Progenitor cell of endocrine pancreas (in vitro differentiated cells): Measurements from ENCODE around the gene FADS1. TPM values are rescaled to one million over a fixed set of nuclear protein-coding genes. Genes with fewer than 3 reads are reported as not detected.
A peak's percentile ranks its signal among the peaks of the same experiment; 100 is the strongest.

Experiments
- DNase-seq: peaks from one replicate; pipeline ENCODE4 v3.0.0; 2021; ENCODE audit warnings: low spot score; ENCODE audit not compliant: unreplicated experiment
- H3K27ac Mint-ChIP-seq: 2 replicates; pipeline ENCODE4 v1.8.0; 2021; ENCODE audit warnings: mild to moderate bottlenecking, moderate library complexity, mixed read lengths
- H3K27me3 Mint-ChIP-seq: 2 replicates; pipeline ENCODE4 v1.8.0; 2021; ENCODE audit warnings: mixed read lengths
- H3K36me3 Mint-ChIP-seq: 2 replicates; pipeline ENCODE4 v1.8.0; 2022; ENCODE audit warnings: mixed read lengths; ENCODE audit not compliant: insufficient read depth
- H3K4me1 Mint-ChIP-seq: 2 replicates; pipeline ENCODE4 v1.8.0; 2021; ENCODE audit warnings: low read depth, mixed read lengths
- H3K4me3 Mint-ChIP-seq: 2 replicates; pipeline ENCODE4 v1.8.0; 2021; ENCODE audit warnings: low read depth, mild to moderate bottlenecking, moderate library complexity, mixed read lengths
- H3K9me3 Mint-ChIP-seq: 2 replicates; pipeline ENCODE4 v1.8.0; 2021; ENCODE audit warnings: low read depth, mixed read lengths
- total RNA-seq: library from RNA; stranded (reverse); gene quantifications from 2 replicates; pipeline ENCODE4 v1.2.1, GENCODE V29; 2021
- TF ChIP-seq, protein P1 (sequence below): fragments of 200-600 bp; sonication (generic); IDR thresholded peaks from one replicate; pipeline ENCODE4 v1.5.0; 2021; ENCODE audit warnings: antibody characterized with exemption, mild to moderate bottlenecking; ENCODE audit not compliant: unreplicated experiment

FADS1 gene
- total RNA-seq, 1 donor from 2014 or later: 114 TPM

- peak; percentile 55 for DNase-seq
- no peaks in the 10 kb centered on the region for H3K9me3 Mint-ChIP-seq
- TF ChIP-seq, protein P1, sequence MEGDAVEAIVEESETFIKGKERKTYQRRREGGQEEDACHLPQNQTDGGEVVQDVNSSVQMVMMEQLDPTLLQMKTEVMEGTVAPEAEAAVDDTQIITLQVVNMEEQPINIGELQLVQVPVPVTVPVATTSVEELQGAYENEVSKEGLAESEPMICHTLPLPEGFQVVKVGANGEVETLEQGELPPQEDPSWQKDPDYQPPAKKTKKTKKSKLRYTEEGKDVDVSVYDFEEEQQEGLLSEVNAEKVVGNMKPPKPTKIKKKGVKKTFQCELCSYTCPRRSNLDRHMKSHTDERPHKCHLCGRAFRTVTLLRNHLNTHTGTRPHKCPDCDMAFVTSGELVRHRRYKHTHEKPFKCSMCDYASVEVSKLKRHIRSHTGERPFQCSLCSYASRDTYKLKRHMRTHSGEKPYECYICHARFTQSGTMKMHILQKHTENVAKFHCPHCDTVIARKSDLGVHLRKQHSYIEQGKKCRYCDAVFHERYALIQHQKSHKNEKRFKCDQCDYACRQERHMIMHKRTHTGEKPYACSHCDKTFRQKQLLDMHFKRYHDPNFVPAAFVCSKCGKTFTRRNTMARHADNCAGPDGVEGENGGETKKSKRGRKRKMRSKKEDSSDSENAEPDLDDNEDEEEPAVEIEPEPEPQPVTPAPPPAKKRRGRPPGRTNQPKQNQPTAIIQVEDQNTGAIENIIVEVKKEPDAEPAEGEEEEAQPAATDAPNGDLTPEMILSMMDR: peak; percentile 63
- peak overlapping the region; percentile 98 for H3K27ac Mint-ChIP-seq
- peaks cover 6% of the 10 kb centered on the region for H3K36me3 Mint-ChIP-seq
- peaks cover 42% of the 10 kb centered on the region for H3K4me1 Mint-ChIP-seq
- H3K4me3 Mint-ChIP-seq: peak overlapping the region; percentile 94
- no peaks in the 10 kb centered on the region for H3K27me3 Mint-ChIP-seq
Observed at GRCh38 chr11:61828629-61829407, 12.0 kb upstream of the FADS1 start.

DNA sequence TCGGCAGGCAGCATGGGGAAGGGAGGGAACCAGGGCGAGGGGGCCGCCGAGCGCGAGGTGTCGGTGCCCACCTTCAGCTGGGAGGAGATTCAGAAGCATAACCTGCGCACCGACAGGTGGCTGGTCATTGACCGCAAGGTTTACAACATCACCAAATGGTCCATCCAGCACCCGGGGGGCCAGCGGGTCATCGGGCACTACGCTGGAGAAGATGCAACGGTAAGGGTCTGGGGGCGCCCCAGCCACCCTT lies 11.5 kb upstream of the FADS1 start:
- Mint-ChIP-seq H3K27me3 (no peaks in the 10 kb centered on the region), H3K4me1 (peaks cover 36% of the 10 kb centered on the region), H3K9me3 (no peaks in the 10 kb centered on the region), H3K4me3 (peak overlapping the region; percentile 94), H3K36me3 (peaks cover under 1% of the 10 kb centered on the region), H3K27ac (peak overlapping the region; percentile 98)
- DNase-seq: no peak
- TF ChIP-seq, protein P1: no peak

DNA sequence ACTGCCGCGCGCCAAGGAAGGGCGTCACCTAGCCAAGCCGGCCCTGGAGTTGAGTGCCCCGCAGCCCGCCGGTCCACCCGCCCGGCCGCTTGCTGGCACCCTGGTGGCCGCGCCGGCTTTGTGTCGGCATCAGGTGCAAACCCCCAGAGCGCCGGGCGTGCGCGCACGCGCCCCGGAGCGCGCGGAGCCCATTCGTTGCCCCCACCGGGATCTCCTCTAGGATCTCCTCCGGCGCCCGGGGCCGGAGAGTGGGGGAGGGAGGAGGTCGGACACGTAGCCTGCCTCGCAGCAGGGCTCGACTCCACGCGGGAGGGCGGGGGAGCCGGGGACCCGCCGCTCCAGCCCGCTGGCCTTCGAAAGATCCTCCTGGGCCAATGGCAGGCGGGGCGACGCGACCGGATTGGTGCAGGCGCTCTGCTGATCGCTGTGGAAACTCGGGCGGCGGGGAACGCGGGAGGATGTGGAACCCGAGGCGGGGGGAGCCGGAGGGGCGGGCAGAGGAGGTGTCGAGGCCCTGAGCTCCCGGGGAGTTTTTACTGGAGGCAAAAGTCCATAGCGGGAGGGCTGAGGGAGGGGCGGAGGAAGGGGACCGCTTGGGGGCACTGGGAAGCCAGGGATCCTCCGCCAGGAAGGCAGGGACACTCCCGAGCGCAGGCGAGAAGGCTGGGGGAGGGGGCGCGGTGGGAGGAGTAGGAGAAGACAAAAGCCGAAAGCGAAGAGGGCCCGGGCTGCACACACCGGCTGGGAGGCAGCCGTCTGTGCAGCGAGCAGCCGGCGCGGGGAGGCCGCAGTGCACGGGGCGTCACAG lies 11.0 kb upstream of the FADS1 start, which contains the start of gene FADS2:
TSS of gene FADS2 (plus strand) at position 730 of the 808 bp plus-strand sequence. CDS start 91 bp downstream, outside the sequence.
- peak; percentile 82 for DNase-seq
- Mint-ChIP-seq H3K4me3 (peak within 1 kb of the TSS; percentile 94), H3K4me1 (peaks cover 34% of the 10 kb centered on the region), H3K27me3 (no peaks in the 10 kb centered on the region), H3K9me3 (no peaks in the 10 kb centered on the region), H3K36me3 (no peaks in the 10 kb centered on the region), H3K27ac (peak within 1 kb of the TSS; percentile 98)
- TF ChIP-seq, protein P1: peak; percentile 48

DNA sequence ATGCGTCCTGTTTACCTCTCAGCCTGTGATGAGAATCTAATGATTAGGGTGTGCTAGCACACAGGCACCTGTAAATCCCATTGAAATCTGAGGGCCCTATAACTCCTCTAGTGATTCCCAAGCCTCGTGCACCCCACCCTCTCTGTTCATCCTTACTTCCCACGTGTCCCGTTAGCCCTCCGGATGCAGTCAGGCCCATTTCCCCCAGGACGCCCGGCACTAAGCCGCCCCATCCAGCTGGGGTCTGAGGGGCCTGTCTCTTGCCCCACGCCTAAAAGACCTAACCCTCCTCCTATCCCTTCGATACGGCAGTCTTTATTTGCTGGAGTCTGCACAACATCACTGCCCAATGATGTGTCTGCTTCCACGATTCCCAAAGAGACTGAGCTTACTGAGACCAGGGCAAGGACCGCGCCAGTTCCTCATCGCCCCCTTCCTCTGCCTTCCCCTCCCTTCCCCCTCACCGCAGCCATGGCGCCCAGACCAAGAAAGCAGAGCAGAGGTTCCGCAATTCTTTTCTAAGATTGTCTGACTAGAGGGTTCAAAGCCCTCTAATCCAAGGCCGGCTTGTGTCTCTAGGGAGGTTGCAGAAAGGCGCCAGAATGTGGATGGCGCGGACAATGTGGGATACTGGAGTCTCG lies 10.2 kb upstream of the FADS1 start:
- TF ChIP-seq, protein P1: no peak
- Mint-ChIP-seq H3K9me3 (no peaks in the 10 kb centered on the region), H3K36me3 (no peaks in the 10 kb centered on the region), H3K27me3 (no peaks in the 10 kb centered on the region), H3K4me3 (peak overlapping the region; percentile 94), H3K27ac (peak overlapping the region; percentile 98), H3K4me1 (peaks cover 32% of the 10 kb centered on the region)
- DNase-seq: no peak

DNA sequence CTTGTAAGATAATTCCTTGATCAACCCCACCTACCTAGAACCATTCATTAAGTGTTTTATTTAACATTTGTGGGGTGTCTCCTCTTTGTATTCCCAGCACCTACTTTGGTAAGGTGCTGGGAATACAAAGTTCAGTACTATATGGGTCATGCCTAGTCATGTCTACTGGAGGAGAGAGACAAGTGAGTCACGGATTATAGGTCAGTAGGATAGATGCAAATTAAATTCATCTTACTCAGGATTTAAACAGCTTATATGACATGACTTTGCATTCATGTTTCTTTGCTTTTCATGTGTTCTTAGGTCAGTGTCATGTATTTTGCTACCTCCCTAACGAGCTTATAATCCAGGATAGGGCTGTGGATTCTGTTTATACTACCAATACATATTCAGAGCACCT lies 3.4 kb upstream of the FADS1 start:
- TF ChIP-seq, protein P1: no peak
- Mint-ChIP-seq H3K27ac (no peak overlapping the region), H3K4me1 (peaks cover 10% of the 10 kb centered on the region), H3K36me3 (no peaks in the 10 kb centered on the region), H3K9me3 (no peaks in the 10 kb centered on the region), H3K27me3 (no peaks in the 10 kb centered on the region), H3K4me3 (no peak overlapping the region)
- DNase-seq: no peak
